NB4 (cell line): ENCODE measurements around the gene ITGA1.

Experiments
- CTCF ChIP-seq: IDR thresholded peaks from one replicate; pipeline ENCODE4 v1.5.1; 2012; ENCODE audit warnings: low read depth, low read length
- MYC ChIP-seq: IDR thresholded peaks from 2 replicates; pipeline ENCODE4 v1.6.1; 2011; ENCODE audit warnings: low read depth, low read length
- POLR2A ChIP-seq: IDR thresholded peaks from 2 replicates; pipeline ENCODE4 v1.6.1; 2011; ENCODE audit warnings: mild to moderate bottlenecking; ENCODE audit not compliant: insufficient read length; ENCODE audit errors: extremely low read depth

DNA sequence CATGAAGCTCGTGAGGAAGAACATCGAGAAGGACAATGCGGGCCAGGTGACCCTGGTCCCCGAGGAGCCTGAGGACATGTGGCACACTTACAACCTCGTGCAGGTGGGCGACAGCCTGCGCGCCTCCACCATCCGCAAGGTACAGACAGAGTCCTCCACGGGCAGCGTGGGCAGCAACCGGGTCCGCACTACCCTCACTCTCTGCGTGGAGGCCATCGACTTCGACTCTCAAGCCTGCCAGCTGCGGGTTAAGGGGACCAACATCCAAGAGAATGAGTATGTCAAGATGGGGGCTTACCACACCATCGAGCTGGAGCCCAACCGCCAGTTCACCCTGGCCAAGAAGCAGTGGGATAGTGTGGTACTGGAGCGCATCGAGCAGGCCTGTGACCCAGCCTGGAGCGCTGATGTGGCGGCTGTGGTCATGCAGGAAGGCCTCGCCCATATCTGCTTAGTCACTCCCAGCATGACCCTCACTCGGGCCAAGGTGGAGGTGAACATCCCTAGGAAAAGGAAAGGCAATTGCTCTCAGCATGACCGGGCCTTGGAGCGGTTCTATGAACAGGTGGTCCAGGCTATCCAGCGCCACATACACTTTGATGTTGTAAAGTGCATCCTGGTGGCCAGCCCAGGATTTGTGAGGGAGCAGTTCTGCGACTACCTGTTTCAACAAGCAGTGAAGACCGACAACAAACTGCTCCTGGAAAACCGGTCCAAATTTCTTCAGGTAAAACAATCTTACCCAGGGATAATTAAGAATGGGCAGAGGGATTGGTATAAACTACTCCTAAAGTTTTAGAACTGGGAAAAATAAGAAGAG, 12.9 kb downstream of the ITGA1 start:
- TF ChIP-seq POLR2A (no peak), CTCF (no peak), MYC (0 out of 2 replicates have a peak, but pooled peaks have one; percentile 65)
